ENCODE results near the gene TET2. TPM values are rescaled to one million over a fixed set of nuclear protein-coding genes. Genes with fewer than 3 reads are reported as not detected.

The TET2 gene
- total and polyA plus RNA-seq, 2 of the 4 experiments (the other 2 are of a cell fraction): 5.6 to 25.3 TPM

- in situ Hi-C loops (cut with MboI; ENCODE audit: low sequenced_read_pairs) (no loop called here), dilution Hi-C loops (cut with HindIII; ENCODE audit: low sequenced_read_pairs, unreplicated experiment) (no loop called here), intact Hi-C loops (cut with micrococcal nuclease) (no loop called here)
- Histone ChIP-seq H2AK9ac (replicated peaks; ENCODE audit: low read depth, low read length, poor library complexity) (no peak overlapping the region), H3K23ac (ENCODE audit: low read depth, low read length) (no peak overlapping the region), H3K9me1 (ENCODE audit: insufficient read depth, low read length) (no peaks in the 10 kb centered on the region), H2BK15ac (ENCODE audit: low read depth, low read length) (no peak overlapping the region), H3K56ac (ENCODE audit: extremely low read depth, insufficient read depth, low read length) (no peak overlapping the region), H3K9ac (ENCODE audit: low read depth, low read length) (no peak overlapping the region), H2BK5ac (ENCODE audit: low read depth, low read length, poor library complexity, severe bottlenecking) (no peak overlapping the region), H4K8ac (ENCODE audit: low read depth in 2 of 2, low read length in 2 of 2) (no peak overlapping the region), H2AK5ac (ENCODE audit: low read depth, low read length) (no peak overlapping the region), H2AFZ (replicated peaks; ENCODE audit: low read length, poor library complexity) (no peak overlapping the region), H3K27ac (ENCODE audit: insufficient read depth, low read length) (no peak overlapping the region), H4K5ac (ENCODE audit: low read depth, low read length) (no peak overlapping the region), H4K20me1 (ENCODE audit: insufficient read depth, low read length) (no peaks in the 10 kb centered on the region), H3K27me3 (ENCODE audit: control insufficient read depth, insufficient read depth, low read length) (no peaks in the 10 kb centered on the region), H3K4me3 (ENCODE audit: insufficient read depth, low read depth, low read length) (no peak overlapping the region), H3K4ac (ENCODE audit: low read depth, low read length) (no peak overlapping the region), H4K91ac (ENCODE audit: insufficient read depth, low read depth, low read length) (no peak overlapping the region), H3K79me1 (ENCODE audit: low read depth in 1 of 2, low read length in 2 of 2) (no peaks in the 10 kb centered on the region), H3K18ac (ENCODE audit: low read depth, low read length) (no peak overlapping the region), H3K14ac (replicated peaks; ENCODE audit: low read depth, low read length) (no peak overlapping the region), H3K4me2 (ENCODE audit: low read depth, low read length) (no peak overlapping the region), H2BK20ac (ENCODE audit: low read depth, low read length) (no peak overlapping the region), H3K9me3 (ENCODE audit: control insufficient read depth, insufficient read depth, low read length) (no peaks in the 10 kb centered on the region), H2BK120ac (ENCODE audit: low read depth, low read length) (no peak overlapping the region), H3K36me3 (ENCODE audit: control insufficient read depth, insufficient read depth, low read length) (no peaks in the 10 kb centered on the region), H3K4me1 (ENCODE audit: control insufficient read depth, insufficient read depth, low read length) (no peaks in the 10 kb centered on the region)
- ChIA-PET CTCF (no interaction called here), POLR2A (ENCODE audit: unreplicated experiment) (no interaction called here)
- no peak for TF ChIP-seq RAD21 (IDR thresholded peaks at IDR 0.05; ENCODE audit: low read length)
- TF ChIP-seq SMC3 (IDR thresholded peaks at IDR 0.05; ENCODE audit: low read depth, low read length): no peak
- no peak for TF ChIP-seq MXI1 (IDR thresholded peaks at IDR 0.05; ENCODE audit: borderline replicate concordance, low read depth, low read length)
- TF ChIP-seq ELK1 (IDR thresholded peaks at IDR 0.05; ENCODE audit: borderline replicate concordance, low read depth, low read length): no peak
- no peak for TF ChIP-seq USF2 (IDR thresholded peaks at IDR 0.05; ENCODE audit: low read depth, low read length)
- TF ChIP-seq CEBPB (IDR thresholded peaks at IDR 0.05; ENCODE audit: low read depth, low read length): no peak
- no TSS peak for BruUV-seq (replicated peaks)
- ATAC-seq (ENCODE audit: low read depth) (no peak; the same call in 1 of the 2 replicates), DNase-seq (no peak)
- 75 to 100% methylated on average over 1 to 2 of the region's 2 CpGs for WGBS, 2 experiments (ENCODE audit: extremely low coverage in 2 of 2, insufficient read length in 1 of 2)
These were observed 10.9 kb upstream of the TET2 start for GRCh38 chr4:105135785-105136184.
